ENCODE measurements around the gene PRAC2.
A peak's percentile ranks its signal among the peaks of the same experiment; 100 is the strongest.

GRCh38 chr17:48722201-48722907 lies 631 bp upstream of the PRAC2 start, which contains the start of gene PRAC1:
- peak; percentile 99 for TF ChIP-seq POLR2AphosphoS5 (IDR thresholded peaks at IDR 0.05; ENCODE audit: borderline replicate concordance, low read depth, low read length)
- TF ChIP-seq EZH2 (IDR thresholded peaks at IDR 0.05) = no peak
